Loucy (cell line): ENCODE measurements around the gene ACY1.

Experiments used
- EZH2phosphoT487 ChIP-seq: fragments of 200-600 bp; IDR thresholded peaks from 2 replicates; pipeline ENCODE4 v1.6.1; 2018; ENCODE audit warnings: antibody characterized with exemption, mild to moderate bottlenecking, moderate library complexity, borderline replicate concordance
- TF ChIP-seq, protein P1 (sequence below): fragments of 200-600 bp; sonication (generic); conservative IDR thresholded peaks from 2 replicates; pipeline ENCODE4 v1.5.1; 2014; ENCODE audit warnings: mild to moderate bottlenecking, antibody characterized with exemption, low read length

DNA sequence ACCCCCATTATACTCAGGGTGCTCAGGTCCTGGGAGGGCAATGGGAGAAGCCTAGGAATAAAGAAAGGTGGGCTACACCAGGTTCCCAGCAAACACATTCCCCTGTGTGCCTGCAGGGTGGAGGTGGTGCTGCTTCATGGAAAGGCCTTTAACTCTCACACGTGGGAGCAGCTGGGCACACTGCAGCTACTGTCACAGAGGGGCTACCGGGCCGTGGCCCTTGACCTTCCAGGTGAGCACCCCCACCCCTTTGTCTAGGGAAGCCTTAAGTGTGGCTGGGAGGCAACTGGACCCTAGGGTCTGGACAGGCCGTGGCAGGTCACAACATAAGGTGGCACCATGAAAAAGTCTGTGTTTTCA lies 5.2 kb upstream of the ACY1 start:
- TF ChIP-seq, protein P1, sequence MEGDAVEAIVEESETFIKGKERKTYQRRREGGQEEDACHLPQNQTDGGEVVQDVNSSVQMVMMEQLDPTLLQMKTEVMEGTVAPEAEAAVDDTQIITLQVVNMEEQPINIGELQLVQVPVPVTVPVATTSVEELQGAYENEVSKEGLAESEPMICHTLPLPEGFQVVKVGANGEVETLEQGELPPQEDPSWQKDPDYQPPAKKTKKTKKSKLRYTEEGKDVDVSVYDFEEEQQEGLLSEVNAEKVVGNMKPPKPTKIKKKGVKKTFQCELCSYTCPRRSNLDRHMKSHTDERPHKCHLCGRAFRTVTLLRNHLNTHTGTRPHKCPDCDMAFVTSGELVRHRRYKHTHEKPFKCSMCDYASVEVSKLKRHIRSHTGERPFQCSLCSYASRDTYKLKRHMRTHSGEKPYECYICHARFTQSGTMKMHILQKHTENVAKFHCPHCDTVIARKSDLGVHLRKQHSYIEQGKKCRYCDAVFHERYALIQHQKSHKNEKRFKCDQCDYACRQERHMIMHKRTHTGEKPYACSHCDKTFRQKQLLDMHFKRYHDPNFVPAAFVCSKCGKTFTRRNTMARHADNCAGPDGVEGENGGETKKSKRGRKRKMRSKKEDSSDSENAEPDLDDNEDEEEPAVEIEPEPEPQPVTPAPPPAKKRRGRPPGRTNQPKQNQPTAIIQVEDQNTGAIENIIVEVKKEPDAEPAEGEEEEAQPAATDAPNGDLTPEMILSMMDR = no peak
- no peak for TF ChIP-seq EZH2phosphoT487
